Cardiac fibroblast (primary cell): ENCODE measurements around the gene TMEM138.
A peak's percentile ranks its signal among the peaks of the same experiment; 100 is the strongest.

Experiments used
- DNase-seq, 2 donors: peaks; one replicate each; pipeline versions ENCODE4 v3.0.0 to v3.0.0-alpha.2; 2010; ENCODE audit warnings: low read depth in 2 of 2
- H3K4me3 ChIP-seq, 2 donors: replicated peaks in 1 of 2; 1 replicate in 1 of 2; 2 replicates in 1 of 2; pipeline ENCODE4 v1.5.1; 2011; ENCODE audit warnings: low read depth in 2 of 2, low read length in 2 of 2, mild to moderate bottlenecking in 2 of 2, moderate library complexity in 1 of 2
- CTCF ChIP-seq: IDR thresholded peaks from one replicate; pipeline ENCODE4 v1.5.1; 2011; ENCODE audit warnings: low read depth, mild to moderate bottlenecking, low read length, inconsistent platforms

TMEM138 gene

GRCh38 chr11:61404103-61404502, 41.9 kb downstream of the TMEM138 start:
- H3K4me3 ChIP-seq = no peak overlapping the region
- TF ChIP-seq CTCF = no peak
- no peak for DNase-seq

DNA sequence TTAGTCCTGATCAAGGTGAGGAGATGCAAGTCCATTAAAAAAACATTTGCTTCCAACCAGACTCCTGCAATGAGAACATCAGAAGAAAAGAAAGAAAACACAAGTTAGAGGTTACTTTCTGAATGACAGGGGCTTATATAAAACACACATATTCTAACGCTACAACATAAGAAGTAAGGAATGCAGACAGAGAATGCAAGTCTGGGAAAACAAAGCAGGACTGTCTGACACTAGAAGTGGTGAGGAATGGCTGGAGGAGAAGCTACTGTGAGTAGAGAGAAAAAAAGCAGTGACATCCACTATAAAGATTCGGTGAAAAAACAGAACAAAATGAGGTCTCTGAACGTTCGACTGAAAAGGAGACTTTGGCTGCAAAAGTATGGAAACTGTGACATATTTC, 42.5 kb downstream of the TMEM138 start:
- TF ChIP-seq CTCF = no peak
- no peak overlapping the region for H3K4me3 ChIP-seq
- DNase-seq = no peak

DNA sequence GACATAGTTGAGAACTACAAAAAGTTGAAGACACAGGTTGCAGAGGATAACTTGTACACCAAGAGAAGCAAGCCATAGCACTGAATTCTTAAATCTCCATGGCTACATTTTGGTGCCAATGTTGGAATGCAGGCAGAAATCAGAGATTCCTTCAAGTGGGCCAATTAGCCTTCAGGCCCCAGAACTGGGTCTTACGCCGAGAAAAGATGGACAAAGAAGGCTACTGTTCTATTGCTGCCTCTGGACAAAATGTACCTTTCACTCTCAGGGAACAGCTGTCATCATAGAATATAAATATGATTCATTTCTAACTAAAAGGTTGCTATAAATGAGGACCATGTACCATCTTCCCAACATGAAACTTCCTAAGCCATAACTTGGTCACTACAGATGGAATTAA, 43.9 kb downstream of the TMEM138 start:
- H3K4me3 ChIP-seq = no peak overlapping the region
- no peak for DNase-seq
- no peak for TF ChIP-seq CTCF

DNA sequence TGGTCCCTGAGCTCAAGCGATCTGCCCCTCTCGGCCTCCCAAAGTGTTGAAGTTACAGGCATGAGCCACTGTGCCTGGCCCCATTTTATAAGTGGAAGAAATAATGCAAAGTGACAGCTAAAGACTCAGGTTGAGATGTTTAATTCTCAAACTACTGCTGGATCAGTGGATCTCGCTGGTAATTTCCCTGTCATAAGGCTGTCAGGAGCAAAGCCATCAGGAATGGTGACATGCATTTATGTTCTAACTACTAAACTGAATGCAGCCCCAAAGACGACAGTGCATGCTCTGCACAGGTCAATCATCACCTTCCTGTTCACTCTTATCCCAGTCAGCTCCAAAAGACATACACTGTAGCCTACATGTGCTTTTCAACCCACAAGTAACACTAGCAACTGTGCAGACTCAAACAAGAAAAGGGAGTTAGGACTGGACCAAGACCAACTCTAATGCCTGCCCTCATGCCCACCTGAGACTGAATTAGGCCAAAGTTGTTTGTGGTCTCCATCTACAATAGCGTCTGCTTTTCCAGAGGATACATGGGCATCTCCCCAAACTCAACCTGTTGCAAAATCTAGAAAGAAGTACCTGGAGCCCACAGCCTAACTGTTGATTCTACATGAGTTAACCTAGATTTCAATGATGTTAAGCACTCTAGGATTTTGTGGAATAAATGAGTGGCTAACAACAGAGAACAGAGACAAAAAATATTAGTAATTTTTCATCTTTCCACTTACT, 45.0 kb downstream of the TMEM138 start:
- DNase-seq = no peak
- no peak overlapping the region for H3K4me3 ChIP-seq
- TF ChIP-seq CTCF = no peak

DNA sequence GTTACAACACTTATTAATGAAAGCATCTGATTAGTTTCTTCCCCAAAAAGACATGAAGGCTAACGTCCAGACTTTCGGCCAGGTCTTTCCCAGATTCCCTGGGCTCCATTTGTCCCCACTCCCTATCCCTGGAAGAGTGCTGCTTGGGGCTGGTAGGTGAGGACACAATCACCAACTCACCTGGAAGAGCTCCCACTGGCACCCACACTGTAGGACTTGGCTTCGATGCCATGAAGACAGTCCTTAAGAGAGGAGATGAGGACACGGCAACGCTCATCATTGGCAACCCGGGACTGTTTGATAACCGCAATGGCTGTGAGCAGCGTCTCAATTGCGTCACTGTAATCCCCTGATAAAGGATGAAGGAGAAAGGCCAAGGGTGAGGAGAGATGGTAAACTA, 49.4 kb downstream of the TMEM138 start:
- TF ChIP-seq CTCF = no peak
- DNase-seq = no peak
- H3K4me3 ChIP-seq = no peak overlapping the region

DNA sequence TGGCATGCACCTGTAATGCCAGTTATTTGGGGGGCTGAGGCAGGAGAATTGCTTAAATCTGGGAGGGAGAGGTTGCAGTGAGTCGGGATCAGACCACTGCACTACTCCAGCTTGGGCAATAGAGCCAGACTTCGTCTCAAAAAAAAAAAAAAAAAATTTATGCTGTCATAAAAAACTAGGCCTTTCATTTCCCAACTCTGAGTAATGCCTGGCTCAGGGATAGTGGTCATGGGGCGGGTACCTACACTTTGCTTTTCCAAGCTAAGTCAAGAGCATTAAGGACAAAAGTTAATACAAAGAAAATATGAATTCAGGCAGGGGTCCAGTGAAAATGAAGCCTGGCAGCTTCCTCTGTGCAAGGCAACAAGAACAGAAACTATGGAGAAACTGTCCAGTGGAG, 51.3 kb downstream of the TMEM138 start:
- peak; percentile 29 to 63 for DNase-seq
- no peak overlapping the region for H3K4me3 ChIP-seq
- TF ChIP-seq CTCF = no peak

- no peak for TF ChIP-seq CTCF
- DNase-seq = no peak
- no peak overlapping the region for H3K4me3 ChIP-seq
Measured at GRCh38 chr11:61414547-61414946, 52.4 kb downstream of the TMEM138 start.
